ENCODE data around the gene CHP1.
"Not testable (repeated sequence)": the region's sequence is repeated elsewhere in the genome, so short reads cannot be mapped to it uniquely, and the experiment has no call there.

Gene CHP1

GRCh38 chr15:41292521-41292920 is 61.5 kb downstream of the CHP1 start:
- DNase-seq (ENCODE audit: low spot score) = no peak

- DNase-seq (ENCODE audit: low spot score) = not testable (repeated sequence)
These were observed 70.1 kb downstream of the CHP1 start for GRCh38 chr15:41301139-41301538.

GRCh38 chr15:41301587-41301986 is 70.5 kb downstream of the CHP1 start:
- DNase-seq (ENCODE audit: low spot score) = no peak

GRCh38 chr15:41304149-41304770 is 73.2 kb downstream of the CHP1 start:
- no peak for DNase-seq (ENCODE audit: low spot score)

- DNase-seq (ENCODE audit: low spot score) = no peak
These were observed 76.6 kb downstream of the CHP1 start for GRCh38 chr15:41307679-41308078.

- peak; percentile 35 for DNase-seq (ENCODE audit: low spot score)
These were observed 78.3 kb downstream of the CHP1 start for GRCh38 chr15:41309226-41309905.

GRCh38 chr15:41320805-41321330 is 89.8 kb downstream of the CHP1 start:
- not testable (repeated sequence) for DNase-seq (ENCODE audit: low spot score)

- peak; percentile 29 for DNase-seq (ENCODE audit: low spot score)
These were observed 92.5 kb downstream of the CHP1 start for GRCh38 chr15:41323611-41324010.

- DNase-seq (ENCODE audit: low spot score) = no peak
These were observed 100.2 kb downstream of the CHP1 start for GRCh38 chr15:41331281-41331680.
